H9 (cell line): ENCODE measurements around the gene OBSL1. TPM values are rescaled to one million over a fixed set of nuclear protein-coding genes. Genes with fewer than 3 reads are reported as not detected.

Experiments used
- DNase-seq: peaks from one replicate; pipeline ENCODE4 v3.0.0-alpha.2; 2017
- H2AFZ ChIP-seq: one replicate; pipeline ENCODE4 v1.6.1; 2013; ENCODE audit warnings: mild to moderate bottlenecking, low read length, control low read depth, moderate library complexity
- H2AK5ac ChIP-seq: 2 replicates; pipeline ENCODE4 v1.6.1; 2013; ENCODE audit warnings: low read length, control low read depth, mixed read lengths; ENCODE audit not compliant: insufficient read length
- H2BK120ac ChIP-seq: one replicate; pipeline ENCODE4 v1.6.1; 2013; ENCODE audit warnings: low read depth, mild to moderate bottlenecking, low read length, control low read depth, inconsistent platforms; ENCODE audit not compliant: poor library complexity, severe bottlenecking
- H2BK12ac ChIP-seq: 2 replicates; pipeline ENCODE4 v1.6.1; 2013; ENCODE audit warnings: low read length, control low read depth, mixed read lengths, low read depth; ENCODE audit not compliant: insufficient read length
- H2BK15ac ChIP-seq: 2 replicates; pipeline ENCODE4 v1.6.1; 2013; ENCODE audit warnings: low read depth, low read length, control low read depth
- H2BK20ac ChIP-seq: one replicate; pipeline ENCODE4 v1.6.1; 2013; ENCODE audit warnings: low read depth, mild to moderate bottlenecking, low read length, control low read depth, inconsistent platforms; ENCODE audit not compliant: poor library complexity, severe bottlenecking
- H2BK5ac ChIP-seq: 2 replicates; pipeline ENCODE4 v1.6.1; 2013; ENCODE audit warnings: low read length, control low read depth, mixed read lengths; ENCODE audit not compliant: insufficient read length
- H3K14ac ChIP-seq: 2 replicates; pipeline ENCODE4 v1.6.1; 2013; ENCODE audit warnings: low read length, control low read depth; ENCODE audit not compliant: insufficient read depth
- H3K18ac ChIP-seq: 2 replicates; pipeline ENCODE4 v1.6.1; 2013; ENCODE audit warnings: low read depth, mild to moderate bottlenecking, mixed read lengths, low read length, control low read depth; ENCODE audit not compliant: insufficient read length
- H3K23ac ChIP-seq: 2 replicates; pipeline ENCODE4 v1.6.1; 2013; ENCODE audit warnings: low read length, control low read depth, mixed read lengths, low read depth; ENCODE audit not compliant: insufficient read length
- H3K23me2 ChIP-seq: 2 replicates; pipeline ENCODE4 v1.6.1; 2013; ENCODE audit warnings: low read depth, mild to moderate bottlenecking, mixed read lengths, low read length, control low read depth; ENCODE audit not compliant: insufficient read length, poor library complexity, severe bottlenecking
- H3K27ac ChIP-seq: 2 replicates; pipeline ENCODE4 v1.5.1; 2013; ENCODE audit warnings: low read length, control low read depth, mixed read lengths, low read depth; ENCODE audit not compliant: insufficient read length
- H3K27me3 ChIP-seq: 2 replicates; pipeline ENCODE4 v1.6.1; 2013; ENCODE audit warnings: low read length, control low read depth, inconsistent platforms; ENCODE audit not compliant: insufficient read depth
- H3K4ac ChIP-seq: 2 replicates; pipeline ENCODE4 v1.6.1; 2013; ENCODE audit warnings: low read depth, mild to moderate bottlenecking, control low read depth, inconsistent platforms, low read length, moderate library complexity
- H3K4me1 ChIP-seq: 2 replicates; pipeline ENCODE4 v1.6.1; 2013; ENCODE audit warnings: low read length, control low read depth, inconsistent platforms; ENCODE audit not compliant: insufficient read depth
- H3K4me2 ChIP-seq: 2 replicates; pipeline ENCODE4 v1.6.1; 2013; ENCODE audit warnings: low read length, control low read depth, mixed read lengths; ENCODE audit not compliant: insufficient read length, insufficient read depth
- H3K56ac ChIP-seq: 2 replicates; pipeline ENCODE4 v1.6.1; 2013; ENCODE audit warnings: low read depth, mild to moderate bottlenecking, mixed read lengths, low read length, control low read depth; ENCODE audit not compliant: insufficient read length
- H3K79me1 ChIP-seq: 2 replicates; pipeline ENCODE4 v1.6.1; 2013; ENCODE audit warnings: low read depth, mild to moderate bottlenecking, moderate library complexity, low read length, control low read depth, inconsistent platforms; ENCODE audit not compliant: insufficient read depth, poor library complexity, severe bottlenecking
- H3K79me2 ChIP-seq: 2 replicates; pipeline ENCODE4 v1.6.1; 2013; ENCODE audit warnings: low read length, control low read depth, inconsistent platforms; ENCODE audit not compliant: insufficient read depth
- H3K9ac ChIP-seq: 2 replicates; pipeline ENCODE4 v1.6.1; 2013; ENCODE audit warnings: low read length, control low read depth, mixed read lengths; ENCODE audit not compliant: insufficient read length; ENCODE audit errors: extremely low read depth
- H3K9me3 ChIP-seq: one replicate; pipeline ENCODE4 v1.6.1; 2013; ENCODE audit warnings: low read depth, low read length, inconsistent platforms; ENCODE audit not compliant: control insufficient read depth
- H3T11ph ChIP-seq: one replicate; pipeline ENCODE4 v1.6.1; 2013; ENCODE audit warnings: mild to moderate bottlenecking, low read length, control low read depth, inconsistent platforms
- H4K20me1 ChIP-seq: one replicate; pipeline ENCODE4 v1.6.1; 2013; ENCODE audit not compliant: control insufficient read depth, insufficient read length, insufficient read depth
- H4K5ac ChIP-seq: 2 replicates; pipeline ENCODE4 v1.6.1; 2013; ENCODE audit warnings: low read depth, mild to moderate bottlenecking, mixed read lengths, low read length, control low read depth; ENCODE audit not compliant: insufficient read length
- H4K8ac ChIP-seq: replicated peaks from 2 replicates; pipeline ENCODE4 v1.6.1; 2013; ENCODE audit warnings: low read length, control low read depth, mixed read lengths, low read depth; ENCODE audit not compliant: insufficient read length
- H4K91ac ChIP-seq: 2 replicates; pipeline ENCODE4 v1.6.1; 2013; ENCODE audit warnings: low read depth, mild to moderate bottlenecking, moderate library complexity, mixed read lengths, low read length, control low read depth; ENCODE audit not compliant: insufficient read length
- H3K27ac Mint-ChIP-seq, 3 experiments: 2 replicates in 2 of 3; 3 replicates in 1 of 3; pipeline ENCODE4 v1.8.0; 2020 to 2021; ENCODE audit warnings: mixed read lengths in 3 of 3, mild to moderate bottlenecking in 1 of 3, moderate library complexity in 1 of 3
- H3K27me3 Mint-ChIP-seq: 2 replicates; pipeline ENCODE4 v1.8.0; 2021; ENCODE audit warnings: low read depth, mild to moderate bottlenecking, moderate library complexity, mixed read lengths
- H3K36me3 Mint-ChIP-seq, 3 experiments: 2 replicates in 2 of 3; 3 replicates in 1 of 3; pipeline ENCODE4 v1.8.0; 2020 to 2021; ENCODE audit warnings: low read depth in 3 of 3, mixed read lengths in 3 of 3; ENCODE audit not compliant: insufficient read depth in 1 of 3
- H3K4me1 Mint-ChIP-seq, 2 experiments: 2 replicates each; pipeline ENCODE4 v1.8.0; 2020; ENCODE audit warnings: mixed read lengths in 2 of 2
- H3K4me3 Mint-ChIP-seq, 2 experiments: 2 replicates in 1 of 2; 3 replicates in 1 of 2; pipeline ENCODE4 v1.8.0; 2020 to 2021; ENCODE audit warnings: mild to moderate bottlenecking in 2 of 2, mixed read lengths in 2 of 2, moderate library complexity in 1 of 2
- H3K9me3 Mint-ChIP-seq, 2 experiments: 2 replicates in 1 of 2; 3 replicates in 1 of 2; pipeline ENCODE4 v1.8.0; 2020; ENCODE audit warnings: mild to moderate bottlenecking in 2 of 2, mixed read lengths in 2 of 2, moderate library complexity in 1 of 2
- WGBS: extraction: QIAGEN DNeasy Blood & Tissue Kit; methylation state at CpG from one replicate; pipeline ENCODE4 v1.1.7; 2013; ENCODE audit warnings: missing lambda C conversion rate, low lambda C conversion rate, mixed read lengths; ENCODE audit not compliant: insufficient read length; ENCODE audit errors: extremely low coverage; 5-methylcytosine and 5-hydroxymethylcytosine counted together
- total RNA-seq: library from RNA; stranded (reverse); gene quantifications from 2 replicates; pipeline ENCODE4 v1.2.1, GENCODE V29; 2021
- TF ChIP-seq, protein P1 (sequence below): fragments of 200-600 bp; sonication (generic); conservative IDR thresholded peaks from 3 replicates; pipeline ENCODE4 v1.8.0; 2021; ENCODE audit warnings: antibody characterized with exemption, mild to moderate bottlenecking

The OBSL1 gene
- total RNA-seq, 1 experiment from 2014 or later, result 140 TPM

DNA sequence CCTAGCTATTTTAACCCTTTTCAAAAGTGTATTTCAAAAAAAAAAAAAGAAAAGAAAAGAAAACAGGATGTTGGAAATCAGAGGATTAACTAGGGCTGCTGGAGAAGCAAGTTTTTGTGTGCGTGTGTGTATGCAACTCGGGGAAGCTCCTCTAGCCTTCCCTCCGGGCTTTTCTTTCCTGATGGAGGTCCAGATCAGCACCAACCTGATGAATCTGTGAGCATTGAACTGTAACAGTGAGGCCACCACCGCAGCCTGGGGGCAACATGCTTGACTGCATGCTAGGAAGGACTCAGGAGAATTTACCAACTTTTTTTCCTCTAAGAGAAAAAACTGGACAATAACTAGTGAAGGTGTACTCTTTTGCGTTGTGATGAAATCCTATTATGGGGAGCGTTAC lies 2.3 kb downstream of the OBSL1 start:
- Histone ChIP-seq H3K27ac (no peak overlapping the region), H2AFZ (no peak overlapping the region), H3K4me2 (no peak overlapping the region), H3K14ac (no peak overlapping the region), H4K20me1 (no peaks in the 10 kb centered on the region), H4K91ac (no peak overlapping the region), H2BK5ac (no peak overlapping the region), H3K23ac (no peak overlapping the region), H3K4ac (no peak overlapping the region), H3K4me1 (peaks cover 8% of the 10 kb centered on the region; the same call in 1 of the 2 replicates), H2BK120ac (no peak overlapping the region), H3K23me2 (peaks cover 7% of the 10 kb centered on the region), H3K18ac (no peak overlapping the region), H2BK12ac (no peak overlapping the region), H3K56ac (no peak overlapping the region), H4K5ac (no peak overlapping the region), H3K79me2 (no peaks in the 10 kb centered on the region), H2BK15ac (no peak overlapping the region), H3K27me3 (no peaks in the 10 kb centered on the region; the same call in 1 of the 2 replicates), H3K9ac (no peak overlapping the region), H4K8ac (no peak overlapping the region), H2BK20ac (no peak overlapping the region), H3T11ph (no peak overlapping the region), H3K9me3 (no peaks in the 10 kb centered on the region), H3K79me1 (no peaks in the 10 kb centered on the region), H2AK5ac (no peak overlapping the region)
- H3K4me1 Mint-ChIP-seq, result peaks cover 53 to 61% of the 10 kb centered on the region in 2 experiments
- TF ChIP-seq, protein P1, sequence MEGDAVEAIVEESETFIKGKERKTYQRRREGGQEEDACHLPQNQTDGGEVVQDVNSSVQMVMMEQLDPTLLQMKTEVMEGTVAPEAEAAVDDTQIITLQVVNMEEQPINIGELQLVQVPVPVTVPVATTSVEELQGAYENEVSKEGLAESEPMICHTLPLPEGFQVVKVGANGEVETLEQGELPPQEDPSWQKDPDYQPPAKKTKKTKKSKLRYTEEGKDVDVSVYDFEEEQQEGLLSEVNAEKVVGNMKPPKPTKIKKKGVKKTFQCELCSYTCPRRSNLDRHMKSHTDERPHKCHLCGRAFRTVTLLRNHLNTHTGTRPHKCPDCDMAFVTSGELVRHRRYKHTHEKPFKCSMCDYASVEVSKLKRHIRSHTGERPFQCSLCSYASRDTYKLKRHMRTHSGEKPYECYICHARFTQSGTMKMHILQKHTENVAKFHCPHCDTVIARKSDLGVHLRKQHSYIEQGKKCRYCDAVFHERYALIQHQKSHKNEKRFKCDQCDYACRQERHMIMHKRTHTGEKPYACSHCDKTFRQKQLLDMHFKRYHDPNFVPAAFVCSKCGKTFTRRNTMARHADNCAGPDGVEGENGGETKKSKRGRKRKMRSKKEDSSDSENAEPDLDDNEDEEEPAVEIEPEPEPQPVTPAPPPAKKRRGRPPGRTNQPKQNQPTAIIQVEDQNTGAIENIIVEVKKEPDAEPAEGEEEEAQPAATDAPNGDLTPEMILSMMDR, result no peak
- no peak overlapping the region for H3K27ac Mint-ChIP-seq
- H3K4me3 Mint-ChIP-seq, result peak overlapping the region in 1 of 2 experiments; percentile 83; a peak in 1 of 5 replicates
- no peak for DNase-seq
- no CpG with 5 or more reads among the region's 6 CpGs for WGBS
- no peaks in the 10 kb centered on the region; a peak in 1 of 5 replicates for H3K9me3 Mint-ChIP-seq
- peaks cover 39 to 51% (median 50%) of the 10 kb centered on the region in 3 experiments for H3K36me3 Mint-ChIP-seq
- H3K27me3 Mint-ChIP-seq, result peaks cover 13% of the 10 kb centered on the region
